ENCODE measurements around the gene GNAQ. TPM values are rescaled to one million over a fixed set of nuclear protein-coding genes. Genes with fewer than 3 reads are reported as not detected.
A peak's percentile ranks its signal among the peaks of the same experiment; 100 is the strongest.

GNAQ gene
- total RNA-seq, 1 donor from 2014 or later: 16.2 TPM

GRCh38 chr9:77951369-77951768 lies 80.2 kb downstream of the GNAQ start:
- Histone ChIP-seq H3K4me1 (ENCODE audit: control insufficient read depth in 3 of 3, insufficient read depth in 3 of 3, low read length in 3 of 3) (peaks cover 34 to 43% (median 35%) of the 10 kb centered on the region in 3 donors), H3K4me3 (ENCODE audit: low read length in 3 of 3) (no peak overlapping the region), H3K9ac (ENCODE audit: low read depth in 1 of 3, low read length in 3 of 3) (no peak overlapping the region), H3K9me3 (ENCODE audit: control insufficient read depth in 3 of 3, low read length in 3 of 3) (no peaks in the 10 kb centered on the region), H3K27me3 (ENCODE audit: control insufficient read depth in 3 of 3, insufficient read depth in 3 of 3, low read length in 3 of 3) (no peaks in the 10 kb centered on the region), H3K27ac (ENCODE audit: low read depth, low read length) (peak overlapping the region; percentile 1), H3K36me3 (ENCODE audit: control insufficient read depth in 3 of 3, insufficient read depth in 3 of 3, low read length in 3 of 3) (no peaks in the 10 kb centered on the region)

GRCh38 chr9:77949751-77950436 lies 81.7 kb downstream of the GNAQ start:
- Histone ChIP-seq H3K4me3 (ENCODE audit: low read length in 3 of 3) (no peak overlapping the region), H3K9me3 (ENCODE audit: control insufficient read depth in 3 of 3, low read length in 3 of 3) (no peaks in the 10 kb centered on the region), H3K9ac (ENCODE audit: low read depth in 1 of 3, low read length in 3 of 3) (no peak overlapping the region), H3K27ac (ENCODE audit: low read depth, low read length) (no peak overlapping the region), H3K4me1 (ENCODE audit: control insufficient read depth in 3 of 3, insufficient read depth in 3 of 3, low read length in 3 of 3) (peaks cover 34 to 44% (median 35%) of the 10 kb centered on the region in 3 donors), H3K36me3 (ENCODE audit: control insufficient read depth in 3 of 3, insufficient read depth in 3 of 3, low read length in 3 of 3) (no peaks in the 10 kb centered on the region), H3K27me3 (ENCODE audit: control insufficient read depth in 3 of 3, insufficient read depth in 3 of 3, low read length in 3 of 3) (no peaks in the 10 kb centered on the region)

DNA sequence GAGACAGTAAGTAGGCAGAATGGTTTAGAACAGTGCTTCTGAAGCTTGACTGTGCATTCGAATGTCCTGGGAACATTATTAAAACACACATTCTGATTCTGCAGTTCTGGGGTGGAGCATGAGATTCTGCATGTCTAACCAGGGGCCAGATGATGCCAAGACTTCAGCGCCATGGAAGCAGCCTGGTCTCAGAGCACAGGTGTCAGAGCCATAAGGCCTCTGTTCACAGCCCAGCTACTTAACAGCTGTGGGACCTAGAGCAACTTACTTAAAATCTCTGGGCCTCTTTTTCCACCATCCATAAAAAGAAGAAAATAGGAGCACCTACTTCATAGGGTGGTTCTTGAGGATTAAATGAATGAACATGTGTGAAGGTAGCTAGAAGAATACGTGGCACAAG lies 84.0 kb downstream of the GNAQ start:
- H3K9me3 ChIP-seq (ENCODE audit: control insufficient read depth in 3 of 3, low read length in 3 of 3): no peaks in the 10 kb centered on the region
- H3K27me3 ChIP-seq (ENCODE audit: control insufficient read depth in 3 of 3, insufficient read depth in 3 of 3, low read length in 3 of 3): no peaks in the 10 kb centered on the region
- no peak overlapping the region for H3K9ac ChIP-seq (ENCODE audit: low read depth in 1 of 3, low read length in 3 of 3)
- H3K4me1 ChIP-seq (ENCODE audit: control insufficient read depth in 3 of 3, insufficient read depth in 3 of 3, low read length in 3 of 3): peaks cover 23 to 29% (median 25%) of the 10 kb centered on the region in 3 donors
- no peak overlapping the region for H3K4me3 ChIP-seq (ENCODE audit: low read length in 3 of 3)
- no peak overlapping the region for H3K27ac ChIP-seq (ENCODE audit: low read depth, low read length)
- no peaks in the 10 kb centered on the region for H3K36me3 ChIP-seq (ENCODE audit: control insufficient read depth in 3 of 3, insufficient read depth in 3 of 3, low read length in 3 of 3)

GRCh38 chr9:77946969-77947620 lies 84.5 kb downstream of the GNAQ start:
- peaks cover 23 to 25% (median 25%) of the 10 kb centered on the region in 3 donors for H3K4me1 ChIP-seq (ENCODE audit: control insufficient read depth in 3 of 3, insufficient read depth in 3 of 3, low read length in 3 of 3)
- H3K9ac ChIP-seq (ENCODE audit: low read depth in 1 of 3, low read length in 3 of 3): no peak overlapping the region
- no peaks in the 10 kb centered on the region for H3K27me3 ChIP-seq (ENCODE audit: control insufficient read depth in 3 of 3, insufficient read depth in 3 of 3, low read length in 3 of 3)
- no peaks in the 10 kb centered on the region for H3K9me3 ChIP-seq (ENCODE audit: control insufficient read depth in 3 of 3, low read length in 3 of 3)
- H3K27ac ChIP-seq (ENCODE audit: low read depth, low read length): no peak overlapping the region
- H3K4me3 ChIP-seq (ENCODE audit: low read length in 3 of 3): no peak overlapping the region
- no peaks in the 10 kb centered on the region for H3K36me3 ChIP-seq (ENCODE audit: control insufficient read depth in 3 of 3, insufficient read depth in 3 of 3, low read length in 3 of 3)

- Histone ChIP-seq H3K27me3 (ENCODE audit: control insufficient read depth in 3 of 3, insufficient read depth in 3 of 3, low read length in 3 of 3) (no peaks in the 10 kb centered on the region), H3K4me3 (ENCODE audit: low read length in 3 of 3) (no peak overlapping the region), H3K36me3 (ENCODE audit: control insufficient read depth in 3 of 3, insufficient read depth in 3 of 3, low read length in 3 of 3) (no peaks in the 10 kb centered on the region), H3K9me3 (ENCODE audit: control insufficient read depth in 3 of 3, low read length in 3 of 3) (no peaks in the 10 kb centered on the region), H3K27ac (ENCODE audit: low read depth, low read length) (peak overlapping the region; percentile 63), H3K4me1 (ENCODE audit: control insufficient read depth in 3 of 3, insufficient read depth in 3 of 3, low read length in 3 of 3) (peaks cover 18 to 25% (median 23%) of the 10 kb centered on the region in 3 donors), H3K9ac (ENCODE audit: low read depth in 1 of 3, low read length in 3 of 3) (no peak overlapping the region)
These were observed 85.3 kb downstream of the GNAQ start for GRCh38 chr9:77946296-77946695.

DNA sequence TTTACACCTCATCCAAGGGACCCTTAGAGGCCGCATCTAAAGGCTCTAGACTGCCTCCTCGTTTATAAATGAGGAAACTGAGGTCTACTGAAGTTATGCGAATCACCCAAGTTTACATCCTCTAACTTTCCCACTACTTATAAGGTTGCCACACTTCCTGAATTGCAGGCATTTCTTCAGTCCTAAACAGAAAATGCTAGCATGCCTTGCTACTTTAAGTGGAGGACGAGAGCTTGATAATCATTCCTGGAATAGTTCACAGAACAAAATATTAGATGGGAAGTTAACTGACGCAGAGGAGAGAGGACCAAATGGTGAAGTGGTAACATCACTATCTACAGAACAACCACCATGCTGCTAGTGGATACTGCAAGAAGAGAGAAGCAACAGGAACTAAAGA lies 85.8 kb downstream of the GNAQ start:
- Histone ChIP-seq H3K36me3 (ENCODE audit: control insufficient read depth in 3 of 3, insufficient read depth in 3 of 3, low read length in 3 of 3) (no peaks in the 10 kb centered on the region), H3K27me3 (ENCODE audit: control insufficient read depth in 3 of 3, insufficient read depth in 3 of 3, low read length in 3 of 3) (no peaks in the 10 kb centered on the region), H3K4me3 (ENCODE audit: low read length in 3 of 3) (no peak overlapping the region), H3K9ac (ENCODE audit: low read depth in 1 of 3, low read length in 3 of 3) (no peak overlapping the region), H3K4me1 (ENCODE audit: control insufficient read depth in 3 of 3, insufficient read depth in 3 of 3, low read length in 3 of 3) (peaks cover 18 to 25% (median 23%) of the 10 kb centered on the region in 3 donors), H3K9me3 (ENCODE audit: control insufficient read depth in 3 of 3, low read length in 3 of 3) (no peaks in the 10 kb centered on the region), H3K27ac (ENCODE audit: low read depth, low read length) (peak overlapping the region; percentile 63)

DNA sequence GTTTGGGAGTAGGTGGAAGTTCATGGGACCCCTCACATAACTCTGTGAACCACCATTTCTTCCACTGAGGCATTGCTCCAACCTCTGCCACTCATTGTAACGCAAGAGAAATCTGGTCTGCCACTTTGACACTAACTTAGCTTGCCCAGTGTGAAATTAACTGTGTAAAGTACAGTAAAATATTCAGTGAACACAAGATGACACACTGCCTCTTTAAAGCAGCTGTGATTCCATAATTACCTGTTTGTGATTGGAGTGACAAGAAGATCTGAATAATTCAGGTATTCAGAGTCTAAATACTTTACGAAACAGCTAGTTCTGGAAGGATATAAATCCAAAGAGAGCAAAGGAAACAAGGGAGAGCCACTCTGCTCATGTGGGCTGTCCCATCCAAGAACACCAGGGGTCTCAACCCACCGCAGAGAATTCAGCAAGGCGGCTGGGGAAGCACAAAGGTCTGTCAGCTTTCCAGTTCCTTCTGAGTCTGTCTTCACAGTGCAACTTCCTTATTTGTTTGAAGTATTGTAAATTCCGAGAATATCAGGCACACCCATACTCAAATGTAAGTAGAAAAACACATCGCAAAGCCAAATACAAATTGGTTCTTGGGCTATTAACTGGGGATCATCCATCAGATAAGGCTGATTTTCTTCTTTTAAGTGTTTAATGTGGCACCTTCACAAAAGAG lies 86.9 kb downstream of the GNAQ start:
- Histone ChIP-seq H3K36me3 (ENCODE audit: control insufficient read depth in 3 of 3, insufficient read depth in 3 of 3, low read length in 3 of 3) (no peaks in the 10 kb centered on the region), H3K4me3 (ENCODE audit: low read length in 3 of 3) (no peak overlapping the region), H3K9me3 (ENCODE audit: control insufficient read depth in 3 of 3, low read length in 3 of 3) (no peaks in the 10 kb centered on the region), H3K4me1 (ENCODE audit: control insufficient read depth in 3 of 3, insufficient read depth in 3 of 3, low read length in 3 of 3) (peaks cover 15 to 23% (median 20%) of the 10 kb centered on the region in 3 donors), H3K9ac (ENCODE audit: low read depth in 1 of 3, low read length in 3 of 3) (no peak overlapping the region), H3K27me3 (ENCODE audit: control insufficient read depth in 3 of 3, insufficient read depth in 3 of 3, low read length in 3 of 3) (no peaks in the 10 kb centered on the region), H3K27ac (ENCODE audit: low read depth, low read length) (peak overlapping the region; percentile 63)

DNA sequence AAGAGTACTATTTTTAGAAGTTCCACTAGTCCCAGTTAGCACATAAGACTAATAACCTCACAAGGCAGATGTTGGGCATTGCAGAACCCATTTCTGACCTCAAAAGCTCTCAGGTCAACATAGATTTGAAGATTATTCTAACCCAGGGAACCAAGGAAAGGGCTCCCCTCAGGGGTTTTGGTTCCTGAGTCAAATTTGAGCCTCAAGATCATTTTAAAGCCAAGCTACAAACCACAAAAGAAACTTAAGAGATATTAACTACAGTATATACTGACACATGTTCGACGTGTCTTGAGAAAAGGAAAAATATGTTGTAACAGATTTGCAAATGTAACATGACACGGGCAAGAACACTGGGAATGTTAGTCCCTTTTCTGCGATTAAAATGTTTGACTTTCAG lies 88.6 kb downstream of the GNAQ start:
- Histone ChIP-seq H3K4me3 (ENCODE audit: low read length in 3 of 3) (no peak overlapping the region), H3K36me3 (ENCODE audit: control insufficient read depth in 3 of 3, insufficient read depth in 3 of 3, low read length in 3 of 3) (no peaks in the 10 kb centered on the region), H3K9me3 (ENCODE audit: control insufficient read depth in 3 of 3, low read length in 3 of 3) (no peaks in the 10 kb centered on the region), H3K9ac (ENCODE audit: low read depth in 1 of 3, low read length in 3 of 3) (no peak overlapping the region), H3K4me1 (ENCODE audit: control insufficient read depth in 3 of 3, insufficient read depth in 3 of 3, low read length in 3 of 3) (peaks cover 9 to 18% (median 15%) of the 10 kb centered on the region in 3 donors), H3K27me3 (ENCODE audit: control insufficient read depth in 3 of 3, insufficient read depth in 3 of 3, low read length in 3 of 3) (no peaks in the 10 kb centered on the region), H3K27ac (ENCODE audit: low read depth, low read length) (no peak overlapping the region)

DNA sequence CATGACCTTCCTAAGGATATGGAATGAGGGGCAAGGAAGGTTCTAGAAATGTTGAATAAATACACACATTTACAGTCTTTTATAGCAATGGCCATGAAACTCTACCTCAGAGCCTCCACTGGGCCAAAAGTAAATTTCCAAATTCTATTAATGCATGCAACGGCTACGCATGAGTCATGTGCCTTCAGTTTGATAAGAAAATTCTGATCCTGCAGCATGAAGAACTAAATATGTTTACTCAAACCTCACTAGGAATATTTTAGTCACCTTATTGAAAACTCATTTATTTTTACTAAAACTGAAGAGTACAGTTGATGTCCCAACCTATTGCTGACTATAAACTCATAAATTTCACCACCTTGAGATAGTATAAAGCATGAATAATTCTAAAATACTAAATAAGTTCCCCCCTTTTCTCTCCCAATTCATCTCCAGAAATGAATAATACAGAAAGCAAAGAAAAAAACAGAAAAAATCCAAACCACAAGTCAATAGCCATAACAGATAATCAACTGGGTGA lies 92.4 kb downstream of the GNAQ start:
- Histone ChIP-seq H3K36me3 (ENCODE audit: control insufficient read depth in 3 of 3, insufficient read depth in 3 of 3, low read length in 3 of 3) (no peaks in the 10 kb centered on the region), H3K9me3 (ENCODE audit: control insufficient read depth in 3 of 3, low read length in 3 of 3) (no peaks in the 10 kb centered on the region), H3K27me3 (ENCODE audit: control insufficient read depth in 3 of 3, insufficient read depth in 3 of 3, low read length in 3 of 3) (no peaks in the 10 kb centered on the region), H3K9ac (ENCODE audit: low read depth in 1 of 3, low read length in 3 of 3) (no peak overlapping the region), H3K27ac (ENCODE audit: low read depth, low read length) (no peak overlapping the region), H3K4me1 (ENCODE audit: control insufficient read depth in 3 of 3, insufficient read depth in 3 of 3, low read length in 3 of 3) (peaks cover 0 to 3% (median 0%) of the 10 kb centered on the region in 3 donors), H3K4me3 (ENCODE audit: low read length in 3 of 3) (no peak overlapping the region)

DNA sequence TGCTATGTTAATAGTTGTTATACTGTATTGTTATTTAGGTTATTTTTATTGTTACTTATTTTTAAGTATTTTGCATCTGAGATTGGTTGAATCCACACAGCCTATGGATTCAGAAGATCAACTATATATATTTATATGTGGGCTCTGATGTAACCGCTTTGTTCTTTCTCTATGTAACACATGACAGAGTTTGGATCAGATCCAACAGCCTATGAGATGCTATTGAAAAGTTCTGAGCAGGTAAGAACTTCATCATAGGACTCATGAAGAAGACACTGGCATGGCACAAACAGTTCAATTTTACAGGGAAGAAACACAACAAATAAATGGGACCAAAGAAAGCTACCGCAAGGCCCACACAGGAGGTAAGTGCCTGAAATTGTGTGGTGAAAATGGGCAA lies 93.4 kb downstream of the GNAQ start:
- no peak overlapping the region for H3K9ac ChIP-seq (ENCODE audit: low read depth in 1 of 3, low read length in 3 of 3)
- peaks cover 0 to 3% (median 0%) of the 10 kb centered on the region in 3 donors for H3K4me1 ChIP-seq (ENCODE audit: control insufficient read depth in 3 of 3, insufficient read depth in 3 of 3, low read length in 3 of 3)
- no peaks in the 10 kb centered on the region for H3K36me3 ChIP-seq (ENCODE audit: control insufficient read depth in 3 of 3, insufficient read depth in 3 of 3, low read length in 3 of 3)
- no peak overlapping the region for H3K4me3 ChIP-seq (ENCODE audit: low read length in 3 of 3)
- no peak overlapping the region for H3K27ac ChIP-seq (ENCODE audit: low read depth, low read length)
- H3K27me3 ChIP-seq (ENCODE audit: control insufficient read depth in 3 of 3, insufficient read depth in 3 of 3, low read length in 3 of 3): no peaks in the 10 kb centered on the region
- no peaks in the 10 kb centered on the region for H3K9me3 ChIP-seq (ENCODE audit: control insufficient read depth in 3 of 3, low read length in 3 of 3)
